ENCODE results near the gene MGME1. TPM values are rescaled to one million over a fixed set of nuclear protein-coding genes. Genes with fewer than 3 reads are reported as not detected.

MGME1 gene
- total RNA-seq, 1 donor from 2014 or later, result 32.7 TPM

DNA sequence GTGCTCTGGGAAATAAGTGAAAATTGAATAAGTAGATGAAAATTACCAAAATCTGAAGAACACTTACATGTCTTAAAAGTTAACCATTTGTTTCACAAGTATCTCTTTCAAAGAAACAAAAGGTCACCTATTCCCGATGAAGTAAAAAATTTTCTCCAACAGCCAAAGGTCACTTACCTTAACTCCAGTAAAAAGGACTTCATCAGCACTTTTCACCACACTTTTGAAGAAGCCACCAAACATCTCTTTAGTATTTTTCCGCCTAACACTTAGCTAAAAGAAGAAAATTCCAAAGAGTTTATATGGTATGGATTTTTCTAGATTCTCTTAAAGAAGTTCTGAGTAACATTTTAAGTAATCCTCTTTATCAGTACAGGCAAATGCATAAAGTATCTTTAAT lies 17.5 kb upstream of the MGME1 start:
- DNase-seq (ENCODE audit: extremely low spot score, unreplicated experiment), result no peak
- peaks cover 10% of the 10 kb centered on the region for H3K4me1 Mint-ChIP-seq (ENCODE audit: unreplicated experiment)
- no peak overlapping the region for H3K4me3 Mint-ChIP-seq
- TF ChIP-seq, protein P1, sequence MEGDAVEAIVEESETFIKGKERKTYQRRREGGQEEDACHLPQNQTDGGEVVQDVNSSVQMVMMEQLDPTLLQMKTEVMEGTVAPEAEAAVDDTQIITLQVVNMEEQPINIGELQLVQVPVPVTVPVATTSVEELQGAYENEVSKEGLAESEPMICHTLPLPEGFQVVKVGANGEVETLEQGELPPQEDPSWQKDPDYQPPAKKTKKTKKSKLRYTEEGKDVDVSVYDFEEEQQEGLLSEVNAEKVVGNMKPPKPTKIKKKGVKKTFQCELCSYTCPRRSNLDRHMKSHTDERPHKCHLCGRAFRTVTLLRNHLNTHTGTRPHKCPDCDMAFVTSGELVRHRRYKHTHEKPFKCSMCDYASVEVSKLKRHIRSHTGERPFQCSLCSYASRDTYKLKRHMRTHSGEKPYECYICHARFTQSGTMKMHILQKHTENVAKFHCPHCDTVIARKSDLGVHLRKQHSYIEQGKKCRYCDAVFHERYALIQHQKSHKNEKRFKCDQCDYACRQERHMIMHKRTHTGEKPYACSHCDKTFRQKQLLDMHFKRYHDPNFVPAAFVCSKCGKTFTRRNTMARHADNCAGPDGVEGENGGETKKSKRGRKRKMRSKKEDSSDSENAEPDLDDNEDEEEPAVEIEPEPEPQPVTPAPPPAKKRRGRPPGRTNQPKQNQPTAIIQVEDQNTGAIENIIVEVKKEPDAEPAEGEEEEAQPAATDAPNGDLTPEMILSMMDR (conservative IDR thresholded peaks at IDR 0.05), result no peak
- peaks cover 73% of the 10 kb centered on the region for H3K36me3 Mint-ChIP-seq
- no peaks in the 10 kb centered on the region for H3K9me3 Mint-ChIP-seq
- H3K27ac Mint-ChIP-seq, result no peak overlapping the region
- H3K27me3 Mint-ChIP-seq, result no peaks in the 10 kb centered on the region

DNA sequence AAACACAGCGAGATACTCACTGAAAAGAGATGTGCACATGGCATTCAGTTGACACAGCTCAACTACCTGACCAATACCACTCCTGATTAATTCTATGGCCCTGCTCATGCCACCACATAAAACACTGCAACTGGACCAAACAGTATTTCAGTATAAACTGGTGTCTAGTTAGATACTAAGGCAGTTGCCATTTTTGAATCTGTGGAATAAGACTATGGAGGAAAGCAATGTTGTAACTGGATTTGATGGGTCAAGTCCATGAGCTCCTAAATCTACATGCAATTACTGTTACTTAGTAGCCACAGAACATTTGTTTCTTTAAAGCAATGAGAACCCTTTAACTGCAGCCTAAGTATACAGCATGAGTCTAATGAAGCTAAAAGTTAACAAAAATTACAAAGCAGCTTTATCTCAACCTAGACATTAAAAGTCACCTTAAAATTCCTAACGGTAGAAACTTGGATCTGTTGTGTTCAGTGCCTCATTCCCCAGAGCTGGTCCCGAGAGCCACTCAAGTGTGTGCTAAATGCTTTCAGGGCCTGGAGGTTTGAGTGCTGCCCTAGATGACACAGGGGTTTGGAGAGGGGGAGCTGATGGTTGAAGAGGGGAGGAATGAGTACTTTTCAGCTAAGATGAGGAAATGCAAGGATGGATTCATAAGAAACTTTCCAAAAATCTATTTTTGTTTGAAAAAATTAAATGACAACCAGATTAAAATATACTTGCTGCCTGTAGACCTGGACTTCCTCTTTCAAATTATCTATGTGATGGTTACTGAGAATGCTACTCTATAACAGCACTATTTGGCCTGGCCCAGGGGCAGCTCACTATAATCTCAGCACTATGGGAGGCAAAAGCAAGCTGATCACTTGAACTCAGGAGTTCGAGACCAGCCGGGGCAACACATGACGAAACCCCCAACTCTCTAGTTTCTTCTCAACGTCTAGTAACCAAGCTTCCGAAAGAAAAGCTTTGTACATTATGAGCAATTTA lies 15.8 kb upstream of the MGME1 start:
- Mint-ChIP-seq H3K4me1 (ENCODE audit: unreplicated experiment) (peaks cover 16% of the 10 kb centered on the region), H3K4me3 (peak overlapping the region; percentile 47), H3K27me3 (no peaks in the 10 kb centered on the region), H3K27ac (no peak overlapping the region), H3K9me3 (no peaks in the 10 kb centered on the region), H3K36me3 (peaks cover 65% of the 10 kb centered on the region)
- no peak for DNase-seq (ENCODE audit: extremely low spot score, unreplicated experiment)
- TF ChIP-seq, protein P1 (conservative IDR thresholded peaks at IDR 0.05), result no peak

DNA sequence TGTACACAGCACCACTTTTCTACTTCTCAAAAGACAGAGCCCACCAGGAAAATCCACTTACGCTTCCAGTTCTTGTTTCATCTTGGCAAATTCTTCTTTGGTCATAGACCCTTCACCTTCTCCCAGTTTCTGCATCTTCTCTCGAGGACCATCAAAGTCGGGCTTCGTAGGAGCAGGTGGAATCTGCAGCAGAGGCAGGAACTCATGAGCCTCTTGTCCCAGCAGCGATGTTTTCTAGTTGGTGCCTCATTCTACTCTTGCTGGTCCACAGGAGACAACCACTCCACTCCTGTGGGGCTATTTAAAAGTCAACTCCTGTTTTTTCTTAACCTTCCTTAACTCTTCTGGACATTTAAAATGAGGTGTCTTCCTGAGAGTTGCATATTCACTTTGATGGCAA lies 14.9 kb upstream of the MGME1 start:
- no peak overlapping the region for H3K27ac Mint-ChIP-seq
- H3K9me3 Mint-ChIP-seq, result no peaks in the 10 kb centered on the region
- peaks cover 24% of the 10 kb centered on the region for H3K4me1 Mint-ChIP-seq (ENCODE audit: unreplicated experiment)
- H3K4me3 Mint-ChIP-seq, result no peak overlapping the region
- H3K36me3 Mint-ChIP-seq, result peaks cover 56% of the 10 kb centered on the region
- no peaks in the 10 kb centered on the region for H3K27me3 Mint-ChIP-seq
- TF ChIP-seq, protein P1 (conservative IDR thresholded peaks at IDR 0.05), result no peak
- DNase-seq (ENCODE audit: extremely low spot score, unreplicated experiment), result no peak

DNA sequence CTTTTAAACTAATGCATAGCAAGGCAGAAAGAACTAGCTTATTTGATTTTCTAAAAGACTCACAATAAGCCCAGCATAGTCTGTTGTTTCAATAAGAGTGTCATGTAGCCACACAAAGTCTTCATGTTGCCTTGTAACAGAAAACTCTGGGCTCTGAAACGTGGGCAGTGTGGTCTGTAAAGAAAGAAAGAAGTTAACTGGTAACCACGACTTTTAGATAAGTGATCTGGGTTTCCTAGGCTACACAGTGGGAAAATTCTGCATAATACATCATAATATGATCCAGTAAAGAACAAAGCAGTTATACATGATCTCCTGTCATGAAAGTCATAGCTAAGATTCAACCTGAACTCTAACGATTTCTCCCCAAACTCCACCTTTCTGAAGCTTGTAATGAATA lies 13.5 kb upstream of the MGME1 start:
- DNase-seq (ENCODE audit: extremely low spot score, unreplicated experiment), result no peak
- TF ChIP-seq, protein P1 (conservative IDR thresholded peaks at IDR 0.05), result no peak
- Mint-ChIP-seq H3K27ac (peak overlapping the region; percentile 25), H3K4me3 (no peak overlapping the region), H3K9me3 (no peaks in the 10 kb centered on the region), H3K36me3 (peaks cover 44% of the 10 kb centered on the region), H3K4me1 (ENCODE audit: unreplicated experiment) (peaks cover 34% of the 10 kb centered on the region), H3K27me3 (no peaks in the 10 kb centered on the region)

DNA sequence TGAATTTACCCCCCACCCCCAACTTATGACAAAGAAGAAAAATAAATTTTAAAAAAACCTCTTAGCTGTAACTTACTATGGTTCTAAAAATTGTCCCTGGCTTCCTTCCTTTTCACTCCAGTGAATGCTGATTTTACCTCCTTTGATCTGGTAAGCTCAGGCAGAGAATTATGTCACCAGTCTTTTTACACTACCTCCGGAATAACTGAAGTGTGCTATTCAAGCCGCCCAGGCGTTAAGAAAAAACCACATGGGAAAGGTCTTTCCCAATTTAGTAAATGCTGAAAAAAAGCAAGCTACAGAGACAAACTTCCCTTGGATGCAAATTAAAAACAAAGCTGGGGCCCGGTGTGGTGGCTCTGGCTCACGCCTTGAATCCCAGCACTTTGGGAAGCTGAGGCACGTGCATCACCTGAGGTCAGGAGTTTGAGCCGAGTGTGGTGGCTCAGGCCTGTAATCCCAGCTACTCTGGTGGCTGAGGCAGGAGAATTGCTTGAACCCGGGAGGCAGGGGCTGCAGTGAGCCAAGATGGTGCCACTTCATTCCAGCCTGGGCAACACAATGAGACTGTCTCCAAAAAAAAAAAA lies 12.6 kb upstream of the MGME1 start:
- peaks cover 38% of the 10 kb centered on the region for H3K4me1 Mint-ChIP-seq (ENCODE audit: unreplicated experiment)
- TF ChIP-seq, protein P1 (conservative IDR thresholded peaks at IDR 0.05), result no peak
- H3K9me3 Mint-ChIP-seq, result no peaks in the 10 kb centered on the region
- H3K36me3 Mint-ChIP-seq, result peaks cover 38% of the 10 kb centered on the region
- no peak overlapping the region for H3K27ac Mint-ChIP-seq
- DNase-seq (ENCODE audit: extremely low spot score, unreplicated experiment), result no peak
- H3K4me3 Mint-ChIP-seq, result no peak overlapping the region
- no peaks in the 10 kb centered on the region for H3K27me3 Mint-ChIP-seq
